HG03432 (cell line): ENCODE data around the gene PUM1.

ENCODE experiments used
- ATAC-seq: cut with Tn5 transposase; IDR thresholded peaks from one replicate; pipeline ENCODE4 v1.9.1; 2021; ENCODE audit warnings: mild to moderate bottlenecking, moderate library complexity; ENCODE audit not compliant: unreplicated experiment

Gene PUM1

GRCh38 chr1:31032266-31032665 is 33.3 kb downstream of the PUM1 start:
- no peak for ATAC-seq

GRCh38 chr1:31031330-31032143 is 34.0 kb downstream of the PUM1 start:
- no peak for ATAC-seq

GRCh38 chr1:31029026-31029425 is 36.5 kb downstream of the PUM1 start:
- ATAC-seq, result no peak

GRCh38 chr1:31027693-31028526 is 37.6 kb downstream of the PUM1 start:
- no peak for ATAC-seq

GRCh38 chr1:31022259-31022658 is 43.3 kb downstream of the PUM1 start:
- ATAC-seq, result no peak

- ATAC-seq, result no peak
These were observed 45.3 kb downstream of the PUM1 start for GRCh38 chr1:31020007-31020790.

GRCh38 chr1:31019401-31019800 is 46.1 kb downstream of the PUM1 start:
- ATAC-seq, result no peak

- no peak for ATAC-seq
These were observed 48.6 kb downstream of the PUM1 start for GRCh38 chr1:31016868-31017267.

GRCh38 chr1:31013187-31013864 is 52.2 kb downstream of the PUM1 start:
- peak; percentile 68 for ATAC-seq

GRCh38 chr1:31012210-31012924 is 53.1 kb downstream of the PUM1 start:
- no peak for ATAC-seq

GRCh38 chr1:31011719-31012118 is 53.8 kb downstream of the PUM1 start:
- ATAC-seq, result no peak

- peak; percentile 49 for ATAC-seq
These were observed 55.2 kb downstream of the PUM1 start for GRCh38 chr1:31010086-31010989.

GRCh38 chr1:31007462-31007991 is 58.0 kb downstream of the PUM1 start:
- ATAC-seq, result no peak

GRCh38 chr1:31006747-31007146 is 58.8 kb downstream of the PUM1 start:
- ATAC-seq, result no peak

- no peak for ATAC-seq
These were observed 59.8 kb downstream of the PUM1 start for GRCh38 chr1:31005617-31006166.

GRCh38 chr1:31005198-31005597 is 60.3 kb downstream of the PUM1 start:
- no peak for ATAC-seq

GRCh38 chr1:31004231-31004621 is 61.3 kb downstream of the PUM1 start:
- no peak for ATAC-seq

GRCh38 chr1:31003613-31004230 is 61.8 kb downstream of the PUM1 start:
- no peak for ATAC-seq
